A673 (cell line): Measurements from ENCODE around the gene KCNG2.

Experiments used
- EZH2 ChIP-seq: fragments of 200-600 bp; sonication (generic); IDR thresholded peaks from 2 replicates; pipeline ENCODE4 v1.6.1; 2017; ENCODE audit warnings: borderline replicate concordance, low read depth, mild to moderate bottlenecking, mixed read lengths, antibody characterized with exemption, low read length; ENCODE audit not compliant: poor library complexity, severe bottlenecking
- TF ChIP-seq, protein P1 (sequence below): fragments of 300-800, 200-600 bp; sonication (generic); conservative IDR thresholded peaks from 2 replicates; pipeline ENCODE4 v1.5.1; 2017; ENCODE audit warnings: low read depth, mild to moderate bottlenecking, antibody characterized with exemption, low read length, moderate library complexity, mixed read lengths

DNA sequence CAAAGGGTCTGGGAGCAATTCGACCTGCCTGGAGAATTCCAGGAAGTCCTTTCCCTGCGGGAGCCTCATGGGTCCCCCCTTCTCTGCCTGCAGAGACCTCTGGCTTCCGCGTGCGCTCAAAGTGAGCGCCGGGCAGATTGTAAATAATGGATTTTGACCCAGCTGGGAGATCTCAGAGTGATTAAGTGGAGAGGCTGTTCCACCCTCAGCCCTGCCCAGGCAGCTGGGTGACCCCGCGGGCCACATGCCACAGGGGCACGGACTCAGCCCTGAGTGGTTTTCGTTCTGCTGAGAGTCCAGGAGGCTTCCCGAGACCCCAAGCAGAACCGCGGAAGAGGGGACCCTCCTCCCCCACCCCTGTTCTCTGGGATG lies 1.2 kb downstream of the KCNG2 start:
- TF ChIP-seq, protein P1, sequence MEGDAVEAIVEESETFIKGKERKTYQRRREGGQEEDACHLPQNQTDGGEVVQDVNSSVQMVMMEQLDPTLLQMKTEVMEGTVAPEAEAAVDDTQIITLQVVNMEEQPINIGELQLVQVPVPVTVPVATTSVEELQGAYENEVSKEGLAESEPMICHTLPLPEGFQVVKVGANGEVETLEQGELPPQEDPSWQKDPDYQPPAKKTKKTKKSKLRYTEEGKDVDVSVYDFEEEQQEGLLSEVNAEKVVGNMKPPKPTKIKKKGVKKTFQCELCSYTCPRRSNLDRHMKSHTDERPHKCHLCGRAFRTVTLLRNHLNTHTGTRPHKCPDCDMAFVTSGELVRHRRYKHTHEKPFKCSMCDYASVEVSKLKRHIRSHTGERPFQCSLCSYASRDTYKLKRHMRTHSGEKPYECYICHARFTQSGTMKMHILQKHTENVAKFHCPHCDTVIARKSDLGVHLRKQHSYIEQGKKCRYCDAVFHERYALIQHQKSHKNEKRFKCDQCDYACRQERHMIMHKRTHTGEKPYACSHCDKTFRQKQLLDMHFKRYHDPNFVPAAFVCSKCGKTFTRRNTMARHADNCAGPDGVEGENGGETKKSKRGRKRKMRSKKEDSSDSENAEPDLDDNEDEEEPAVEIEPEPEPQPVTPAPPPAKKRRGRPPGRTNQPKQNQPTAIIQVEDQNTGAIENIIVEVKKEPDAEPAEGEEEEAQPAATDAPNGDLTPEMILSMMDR = no peak
- peak; percentile 55 for TF ChIP-seq EZH2
